ENCODE data around the gene MCM9.

Gene MCM9

GRCh38 chr6:118829817-118830478, 105.0 kb downstream of the MCM9 start:
- no peak for TF ChIP-seq REST (IDR thresholded peaks at IDR 0.05; ENCODE audit: insufficient read depth in 1 of 2, low read depth in 2 of 2, low read length in 2 of 2)
- no peak for TF ChIP-seq POLR2AphosphoS5 (IDR thresholded peaks at IDR 0.05; ENCODE audit: low read depth, low read length)
- no peak for TF ChIP-seq SIN3A (IDR thresholded peaks at IDR 0.05; ENCODE audit: borderline replicate concordance, insufficient read depth, low read length)
- TF ChIP-seq TAF1 (IDR thresholded peaks at IDR 0.05; ENCODE audit: borderline replicate concordance, insufficient read depth, low read length), result no peak
- TF ChIP-seq FOXP2 (optimal IDR thresholded peaks at IDR 0.05; ENCODE audit: borderline replicate concordance, extremely low read depth, extremely low read length, insufficient read depth), result no peak

GRCh38 chr6:118826096-118826495, 108.9 kb downstream of the MCM9 start:
- TF ChIP-seq SIN3A (IDR thresholded peaks at IDR 0.05; ENCODE audit: borderline replicate concordance, insufficient read depth, low read length) (no peak), FOXP2 (optimal IDR thresholded peaks at IDR 0.05; ENCODE audit: borderline replicate concordance, extremely low read depth, extremely low read length, insufficient read depth) (no peak), REST (IDR thresholded peaks at IDR 0.05; ENCODE audit: insufficient read depth in 1 of 2, low read depth in 2 of 2, low read length in 2 of 2) (no peak), TAF1 (IDR thresholded peaks at IDR 0.05; ENCODE audit: borderline replicate concordance, insufficient read depth, low read length) (no peak)

GRCh38 chr6:118825661-118826060, 109.3 kb downstream of the MCM9 start:
- TF ChIP-seq SIN3A (IDR thresholded peaks at IDR 0.05; ENCODE audit: borderline replicate concordance, insufficient read depth, low read length) (no peak), POLR2AphosphoS5 (IDR thresholded peaks at IDR 0.05; ENCODE audit: low read depth, low read length) (no peak), TAF1 (IDR thresholded peaks at IDR 0.05; ENCODE audit: borderline replicate concordance, insufficient read depth, low read length) (no peak), FOXP2 (optimal IDR thresholded peaks at IDR 0.05; ENCODE audit: borderline replicate concordance, extremely low read depth, extremely low read length, insufficient read depth) (no peak), REST (IDR thresholded peaks at IDR 0.05; ENCODE audit: insufficient read depth in 1 of 2, low read depth in 2 of 2, low read length in 2 of 2) (no peak)

GRCh38 chr6:118815495-118815894, 119.5 kb downstream of the MCM9 start:
- no peak for TF ChIP-seq REST (IDR thresholded peaks at IDR 0.05; ENCODE audit: insufficient read depth in 1 of 2, low read depth in 2 of 2, low read length in 2 of 2)

- no peak for TF ChIP-seq SIN3A (IDR thresholded peaks at IDR 0.05; ENCODE audit: borderline replicate concordance, insufficient read depth, low read length)
- TF ChIP-seq FOXP2 (optimal IDR thresholded peaks at IDR 0.05; ENCODE audit: borderline replicate concordance, extremely low read depth, extremely low read length, insufficient read depth), result no peak
- no peak for TF ChIP-seq TAF1 (IDR thresholded peaks at IDR 0.05; ENCODE audit: borderline replicate concordance, insufficient read depth, low read length)
- no peak for TF ChIP-seq POLR2AphosphoS5 (IDR thresholded peaks at IDR 0.05; ENCODE audit: low read depth, low read length)
- no peak for TF ChIP-seq REST (IDR thresholded peaks at IDR 0.05; ENCODE audit: insufficient read depth in 1 of 2, low read depth in 2 of 2, low read length in 2 of 2)
Observed at GRCh38 chr6:118813775-118814174, 121.2 kb downstream of the MCM9 start.
